Ovary (tissue), 9 donors: ENCODE results near the gene SLX4IP. TPM values are rescaled to one million over a fixed set of nuclear protein-coding genes. Genes with fewer than 3 reads are reported as not detected.

Source experiments
- microRNA-seq, 3 donors: library from miRNA; unstranded; fragments of <30 nt; microRNA quantifications; one replicate each; pipeline versions ENCODE4 to v1.2.0, GENCODE V29; 2019 to 2020
- polyA plus RNA-seq, 2 donors: library from polyadenylated mRNA; stranded (reverse); fragments of 200-250 nt in 1 of 2; fragments of 350-450 nt in 1 of 2; fragmentation: Illumina TruSeq in 1 of 2; extraction: RNeasy Lipid Tissue Mini Kit (QIAGEN cat#74804) in 1 of 2; gene quantifications; one replicate each; pipeline ENCODE4 v1.2.3, GENCODE V29; 2013 to 2014
- small RNA-seq: library from RNA; depleted of rRNA; stranded (forward); fragments of <200 nt; gene quantifications from one replicate; pipeline ENCODE3, GENCODE V24; 2016
- total RNA-seq, 7 donors: library from RNA; depleted of rRNA in 2 of 7; stranded (reverse); fragments of >200 nt in 2 of 7; fragmentation: NEBNext Ultra II Directional in 3 of 7; extraction: Animal tissue kit (Norgen Biotek cat#: 25700) in 3 of 7; gene quantifications; one replicate each; pipeline versions ENCODE4 v1.1.0 to v1.2.4, GENCODE V29; 2016 to 2023
- donor health status: DM: no; HTN: no; CAD: no; lungs with moderate emphysema.
- donor health status: DM: no; HTN: no; CAD: no.
- donor health status: Bipolar disorder and iron deficiency.
- donor health status: DM: yes; HTN: yes; CAD: no.
- donor health status: DM: no; HTN: no; CAD: no.
- donor health status: DM: yes; HTN: yes; CAD: no.

Gene SLX4IP
- total and polyA plus RNA-seq, 9 donors: 0.98 to 5.1 (median 2.8) TPM

Small RNAs within 50 kb of the gene (microRNA-seq; reads per million reads assigned to microRNA genes)
- 0 reads per million in 3 donors for gene MIR6870

Small RNAs within 50 kb of the gene (small RNA-seq; reads per million reads assigned to genes)
- gene MIR6870: not detected

Other genes starting within 250 kb of the SLX4IP start
- 10 to 100 TPM in 5 of 7 donors, 1 to 10 TPM in 2; 5.1 to 19.8 (median 13.0) TPM for gene SNAP25, start 216.5 kb upstream of the SLX4IP start, total RNA-seq
- 1 to 10 TPM; 6.3 to 6.4 TPM for gene SNAP25, start 216.5 kb upstream of the SLX4IP start, polyA plus RNA-seq
- gene MKKS, start 1.1 kb upstream of the SLX4IP start, total RNA-seq: 10 to 100 TPM in 5 of 7 donors, 1 to 10 TPM in 2; 7.7 to 15.9 (median 15.0) TPM
- 10 to 100 TPM; 14.9 to 21.9 TPM for gene MKKS, start 1.1 kb upstream of the SLX4IP start, polyA plus RNA-seq
- 10 to 100 TPM; 27.1 to 69.7 (median 41.0) TPM for gene JAG1, start 238.7 kb downstream of the SLX4IP start, total RNA-seq
- gene JAG1, start 238.7 kb downstream of the SLX4IP start, polyA plus RNA-seq: 10 to 100 TPM; 37.5 to 60.5 TPM